Retina (tissue), 1 donor: Measurements from ENCODE around the gene RUNX3.
"Not testable (repeated sequence)": the region's sequence is repeated elsewhere in the genome, so short reads cannot be mapped to it uniquely, and the experiment has no call there.

Experiments
- DNase-seq: peaks from one replicate; pipeline ENCODE4 v3.0.0-alpha.2; 2016

RUNX3 gene

GRCh38 chr1:24899581-24900485 is 30.2 kb downstream of the RUNX3 start:
- no peak for DNase-seq

- DNase-seq = no peak
These were observed 31.1 kb downstream of the RUNX3 start for GRCh38 chr1:24898909-24899439.

- peak; percentile 57 for DNase-seq
These were observed 31.7 kb downstream of the RUNX3 start for GRCh38 chr1:24898152-24898908.

- DNase-seq = no peak
These were observed 32.6 kb downstream of the RUNX3 start for GRCh38 chr1:24897263-24898151.

- no peak for DNase-seq
These were observed 33.3 kb downstream of the RUNX3 start for GRCh38 chr1:24896596-24897262.

GRCh38 chr1:24896176-24896575 is 33.9 kb downstream of the RUNX3 start:
- no peak for DNase-seq

GRCh38 chr1:24895511-24895910 is 34.6 kb downstream of the RUNX3 start:
- no peak for DNase-seq

- DNase-seq = no peak
These were observed 36.1 kb downstream of the RUNX3 start for GRCh38 chr1:24894002-24894401.

GRCh38 chr1:24893431-24893830 is 36.6 kb downstream of the RUNX3 start:
- DNase-seq = no peak

- no peak for DNase-seq
These were observed 37.6 kb downstream of the RUNX3 start for GRCh38 chr1:24892188-24893153.

- not testable (repeated sequence) for DNase-seq
These were observed 38.7 kb downstream of the RUNX3 start for GRCh38 chr1:24891367-24891766.

GRCh38 chr1:24890887-24891286 is 39.2 kb downstream of the RUNX3 start:
- no peak for DNase-seq

- DNase-seq = no peak
These were observed 41.0 kb downstream of the RUNX3 start for GRCh38 chr1:24888971-24889676.

- no peak for DNase-seq
These were observed 41.8 kb downstream of the RUNX3 start for GRCh38 chr1:24888061-24888970.

GRCh38 chr1:24886241-24886640 is 43.8 kb downstream of the RUNX3 start:
- no peak for DNase-seq

- DNase-seq = no peak
These were observed 45.3 kb downstream of the RUNX3 start for GRCh38 chr1:24884751-24885150.

- DNase-seq = no peak
These were observed 49.0 kb downstream of the RUNX3 start for GRCh38 chr1:24881034-24881433.

- DNase-seq = no peak
These were observed 51.0 kb downstream of the RUNX3 start for GRCh38 chr1:24878775-24879742.
